ENCODE data around the gene ATG10.
"Not testable (repeated sequence)": the region's sequence is repeated elsewhere in the genome, so short reads cannot be mapped to it uniquely, and the experiment has no call there.

The ATG10 gene

DNA sequence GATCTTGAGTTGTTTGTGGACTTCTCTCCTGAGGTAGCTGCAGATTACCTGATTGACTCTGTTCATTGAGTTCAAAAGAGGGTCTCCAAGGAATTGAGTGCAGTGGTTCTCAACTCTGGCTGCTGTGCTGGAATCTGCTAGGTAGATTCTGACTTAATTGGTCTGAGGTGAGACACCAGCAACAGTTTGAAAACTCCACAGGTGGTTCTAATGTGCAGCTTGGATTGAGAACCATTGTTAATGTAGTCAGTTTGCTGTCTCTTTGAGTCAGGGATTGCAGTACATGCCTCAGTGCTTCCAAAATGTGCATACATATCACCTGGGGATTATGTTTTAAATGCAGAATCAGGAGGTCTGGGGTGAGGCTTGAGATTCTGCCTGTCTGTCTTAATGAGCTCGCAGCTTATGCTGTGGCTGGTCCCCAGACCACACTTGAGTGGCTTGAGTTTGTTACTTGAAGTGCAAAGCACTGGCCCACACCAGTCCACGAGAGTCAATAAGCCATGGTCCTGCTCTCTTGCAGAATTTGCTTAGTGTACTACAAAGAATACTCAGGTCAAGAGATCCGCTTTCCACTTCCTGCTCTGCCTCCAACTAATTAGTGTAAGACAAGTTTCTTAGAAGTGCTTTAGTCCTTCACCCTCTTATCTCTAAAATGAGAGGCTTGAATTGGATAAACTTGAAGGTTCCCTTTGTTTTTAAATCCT lies 82.3 kb downstream of the ATG10 start:
- no peak for DNase-seq (ENCODE audit: low read depth in 3 of 3)

DNA sequence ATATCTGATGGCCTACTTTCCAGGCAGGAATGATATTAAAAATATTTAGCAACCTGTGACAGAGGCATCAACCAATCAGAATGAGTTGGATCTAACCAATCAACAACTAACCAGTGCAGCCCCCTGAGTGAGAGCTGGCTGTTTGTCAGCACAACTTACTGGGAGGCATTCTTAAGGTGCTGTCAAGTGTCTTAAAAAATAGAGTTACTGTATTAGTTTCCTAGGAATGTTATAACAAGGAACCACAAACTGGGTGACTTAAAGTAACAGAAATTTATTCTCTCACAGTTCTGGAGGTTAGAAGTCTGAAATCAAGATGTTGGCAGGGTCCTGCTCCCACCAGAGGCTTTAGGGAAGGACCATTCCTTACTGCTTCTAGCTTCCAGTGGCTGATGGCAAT lies 85.2 kb downstream of the ATG10 start:
- DNase-seq (ENCODE audit: low read depth in 3 of 3), result no peak

- DNase-seq (ENCODE audit: low read depth in 3 of 3), result no peak
These were observed 86.9 kb downstream of the ATG10 start for GRCh38 chr5:82058710-82059109.

GRCh38 chr5:82066791-82067190 lies 95.0 kb downstream of the ATG10 start:
- no peak for DNase-seq (ENCODE audit: low read depth in 3 of 3)

DNA sequence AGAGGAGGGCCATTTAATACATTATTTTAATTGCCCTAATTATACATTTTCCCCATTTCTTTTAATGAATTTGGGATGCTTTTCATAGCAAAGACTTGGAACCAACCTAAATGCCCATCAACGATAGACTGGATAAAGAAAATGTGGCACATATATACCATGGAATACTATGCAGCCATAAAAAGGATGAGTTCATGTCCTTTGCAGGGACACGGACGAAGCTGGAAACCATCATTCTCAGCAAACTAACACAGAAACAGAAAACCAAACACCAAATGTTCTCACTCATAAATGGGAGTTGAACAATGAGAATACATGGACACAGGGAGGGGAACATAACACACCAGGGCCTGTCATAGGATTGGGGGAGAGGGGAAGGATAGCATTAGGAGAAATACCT lies 96.2 kb downstream of the ATG10 start:
- DNase-seq (ENCODE audit: low read depth in 3 of 3), result not testable (repeated sequence)

GRCh38 chr5:82068723-82069122 lies 96.9 kb downstream of the ATG10 start:
- no peak for DNase-seq (ENCODE audit: low read depth in 3 of 3)

DNA sequence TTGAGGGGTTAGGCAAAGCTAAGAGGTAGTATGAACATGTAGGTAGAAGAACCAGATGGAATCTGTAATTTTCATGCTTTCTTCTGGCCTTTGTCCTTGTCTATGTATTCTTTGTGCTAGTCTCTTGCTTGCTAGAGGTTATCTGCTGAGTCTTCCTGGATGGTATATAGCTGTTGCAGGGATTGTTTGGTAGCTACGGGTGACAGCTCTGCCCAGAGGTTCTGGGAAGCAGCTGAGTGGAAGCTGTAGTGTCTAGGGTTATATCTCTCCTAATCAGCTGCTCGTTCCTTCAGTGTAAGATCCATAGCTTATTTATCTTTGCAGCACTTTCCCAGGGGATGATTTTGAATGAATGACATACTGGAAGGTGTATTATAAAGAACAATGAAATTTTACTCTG lies 100.3 kb downstream of the ATG10 start:
- no peak for DNase-seq (ENCODE audit: low read depth in 3 of 3)

GRCh38 chr5:82073179-82073578 lies 101.4 kb downstream of the ATG10 start:
- DNase-seq (ENCODE audit: low read depth in 3 of 3), result no peak

- DNase-seq (ENCODE audit: low read depth in 3 of 3), result no peak
These were observed 103.1 kb downstream of the ATG10 start for GRCh38 chr5:82074950-82075349.

GRCh38 chr5:82077496-82077895 lies 105.7 kb downstream of the ATG10 start:
- DNase-seq (ENCODE audit: low read depth in 3 of 3), result no peak

DNA sequence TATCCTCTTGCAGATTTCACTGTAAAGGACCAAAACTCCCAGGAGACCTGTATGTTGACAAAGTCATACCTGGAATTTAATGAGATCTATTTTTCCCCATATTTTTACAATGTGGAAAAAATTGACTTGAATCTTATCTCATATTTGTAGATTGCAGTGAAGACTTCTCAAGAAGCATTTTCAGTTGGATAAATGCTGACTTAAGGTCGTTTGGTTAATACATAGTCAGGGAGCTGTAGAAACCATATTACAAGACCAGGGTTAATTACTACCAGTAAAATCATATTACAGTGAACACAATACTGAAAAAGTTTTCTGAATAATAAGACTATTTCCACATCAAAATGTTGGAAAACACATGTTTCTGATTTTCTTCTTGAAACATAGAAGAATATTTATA lies 119.8 kb downstream of the ATG10 start:
- DNase-seq (ENCODE audit: low read depth in 3 of 3), result no peak

DNA sequence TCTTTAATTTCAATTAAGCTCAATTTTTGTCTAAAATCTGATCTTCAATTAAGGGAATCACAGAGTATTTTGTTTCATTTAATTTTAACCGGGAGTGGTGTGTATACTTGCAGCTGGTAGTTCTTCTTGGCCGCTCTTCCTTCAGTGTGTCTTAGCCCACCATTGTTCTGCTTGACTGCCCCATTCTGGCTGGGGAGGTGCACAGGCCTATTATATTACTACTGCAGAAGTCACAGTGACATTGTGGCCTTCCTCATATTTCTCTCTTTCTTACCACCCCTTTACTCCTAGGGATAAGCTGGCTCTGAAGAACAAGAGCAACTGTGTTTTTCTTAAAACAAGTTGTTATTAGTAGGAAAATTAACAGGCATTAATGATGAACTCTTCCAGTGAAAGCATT lies 123.7 kb downstream of the ATG10 start:
- DNase-seq (ENCODE audit: low read depth in 3 of 3), result no peak

DNA sequence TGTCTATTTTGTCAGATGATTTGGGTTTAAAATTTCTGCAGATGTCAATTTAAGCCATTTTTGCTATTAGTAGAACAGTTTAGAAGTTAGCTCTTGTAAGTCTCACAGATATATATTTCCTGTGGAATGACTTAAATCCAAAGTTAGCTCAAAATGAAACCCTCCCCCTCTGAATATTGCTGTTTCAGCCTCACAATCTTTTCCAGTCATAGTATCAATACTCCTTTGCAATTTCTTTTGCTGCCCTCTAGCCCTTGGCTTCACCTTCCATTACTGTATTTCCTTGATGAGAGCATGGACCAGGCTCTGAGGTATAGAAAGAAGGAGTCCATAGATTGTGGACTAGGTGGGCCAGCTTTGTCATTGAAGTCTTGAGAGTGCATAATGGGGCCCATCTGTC lies 124.4 kb downstream of the ATG10 start:
- no peak for DNase-seq (ENCODE audit: low read depth in 3 of 3)

DNA sequence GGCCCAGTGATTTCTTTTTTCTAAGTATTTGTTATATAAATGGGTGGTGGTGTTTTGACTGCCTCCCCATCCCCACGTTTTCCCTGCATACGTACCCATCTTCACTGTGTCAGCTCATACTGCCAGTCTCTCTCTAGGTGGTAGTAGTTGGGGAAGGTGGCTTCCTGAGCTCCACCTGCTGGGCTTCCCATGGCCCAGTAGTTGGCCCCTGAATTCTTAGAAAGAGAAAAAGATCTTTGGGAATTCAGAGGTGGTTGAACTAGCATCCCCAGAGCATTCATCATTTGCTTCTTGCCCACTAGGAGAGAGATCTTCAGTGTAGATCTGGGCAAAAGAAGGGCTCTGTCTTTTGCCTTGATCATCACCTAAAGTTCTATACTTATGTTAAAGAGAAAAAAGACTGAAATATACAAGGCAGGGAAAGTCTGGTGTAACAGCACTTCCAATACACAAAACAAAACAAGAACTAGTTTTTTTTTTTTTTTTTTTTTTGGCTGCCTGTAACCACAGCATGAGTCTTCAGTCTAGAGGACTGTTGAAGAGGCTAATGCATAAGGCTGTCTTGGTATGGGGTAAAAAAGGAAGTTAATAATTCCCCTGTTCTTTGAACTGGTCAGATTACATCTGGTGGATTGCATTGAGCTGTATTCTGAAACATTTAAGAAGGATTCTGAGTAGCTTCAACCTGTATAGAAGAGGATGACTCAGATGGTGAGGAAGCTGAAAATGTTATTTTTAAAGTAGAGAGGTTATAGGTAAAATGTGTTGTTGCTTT lies 128.7 kb downstream of the ATG10 start:
- no peak for DNase-seq (ENCODE audit: low read depth in 3 of 3)

DNA sequence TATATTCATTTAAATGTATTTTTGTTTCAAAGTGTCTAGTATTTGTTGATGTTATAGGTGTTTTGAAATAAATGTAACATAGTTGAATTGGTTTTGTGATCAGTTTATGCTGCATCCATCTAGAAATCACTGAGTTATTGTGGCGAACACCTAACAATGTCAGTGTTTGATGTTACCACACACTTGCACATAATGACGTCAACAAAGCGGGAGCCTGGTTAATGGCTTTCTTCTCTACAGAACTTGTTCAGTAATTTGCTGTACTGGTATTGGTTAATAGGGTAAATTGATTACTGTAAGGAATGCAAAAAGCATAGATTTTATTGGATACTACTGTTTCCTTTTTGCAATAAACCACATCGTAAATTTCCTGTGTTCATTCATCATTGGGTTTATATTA lies 133.0 kb downstream of the ATG10 start:
- DNase-seq (ENCODE audit: low read depth in 3 of 3), result no peak

- DNase-seq (ENCODE audit: low read depth in 3 of 3), result no peak
These were observed 133.6 kb downstream of the ATG10 start for GRCh38 chr5:82105457-82105856.

GRCh38 chr5:82106207-82106606 lies 134.4 kb downstream of the ATG10 start:
- DNase-seq (ENCODE audit: low read depth in 3 of 3), result no peak

DNA sequence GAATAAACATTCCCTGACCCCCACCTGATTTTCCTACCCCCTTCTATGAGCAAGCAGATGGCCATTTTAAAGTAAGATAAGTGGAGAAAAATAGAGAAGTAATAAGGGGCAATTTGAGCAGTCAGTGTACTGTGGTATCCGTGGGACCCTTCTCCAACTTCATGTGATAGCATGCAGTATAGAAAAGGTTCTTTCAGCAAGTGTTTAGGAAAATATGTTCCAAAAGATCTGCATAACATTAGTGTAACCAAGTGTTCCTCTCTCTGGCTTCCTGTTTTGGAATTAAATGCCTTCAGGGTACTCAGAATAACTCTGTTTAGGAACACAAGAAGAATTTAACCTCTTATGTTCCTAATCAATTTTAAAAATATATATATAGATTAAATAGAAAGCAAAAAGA lies 134.9 kb downstream of the ATG10 start:
- DNase-seq (ENCODE audit: low read depth in 3 of 3), result no peak

DNA sequence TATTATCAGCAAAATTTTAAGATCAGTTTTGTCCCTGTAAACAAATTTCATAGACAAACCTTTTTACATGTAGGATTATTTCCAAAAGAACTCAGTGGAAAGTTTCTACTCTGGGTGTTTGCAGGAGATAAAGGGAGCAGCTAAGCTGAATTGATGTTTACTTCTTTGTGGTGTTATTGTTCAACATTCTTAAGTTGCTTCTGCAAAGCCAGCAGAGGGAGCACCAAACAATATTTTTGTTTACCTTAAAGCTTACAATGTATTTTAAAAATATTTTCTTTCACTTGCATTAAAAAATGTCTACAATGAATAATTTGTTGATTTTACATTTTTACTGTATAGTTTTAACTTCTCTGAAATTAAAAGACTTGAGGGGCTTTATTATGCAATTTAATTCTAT lies 135.4 kb downstream of the ATG10 start:
- no peak for DNase-seq (ENCODE audit: low read depth in 3 of 3)

DNA sequence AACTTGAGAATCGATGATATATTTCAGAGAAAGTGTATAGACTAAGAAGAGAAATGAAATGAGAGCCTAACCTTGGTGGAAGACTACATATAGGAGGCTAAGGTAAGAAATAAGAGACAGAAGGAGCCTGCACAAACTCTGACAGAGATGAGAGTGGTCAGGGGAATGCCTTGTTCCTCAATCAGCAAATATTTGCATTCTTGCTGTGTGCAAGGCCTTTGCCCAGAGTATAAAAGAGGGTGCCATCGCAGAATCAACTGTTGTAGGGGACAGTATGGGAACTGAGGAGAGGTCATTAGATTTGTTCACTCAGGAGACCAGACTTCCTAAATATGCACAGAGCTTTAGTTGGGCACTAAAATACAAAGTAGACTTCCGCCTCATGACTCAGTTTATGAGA lies 137.2 kb downstream of the ATG10 start:
- DNase-seq (ENCODE audit: low read depth in 3 of 3), result no peak

GRCh38 chr5:82109915-82110314 lies 138.1 kb downstream of the ATG10 start:
- DNase-seq (ENCODE audit: low read depth in 3 of 3), result not testable (repeated sequence)

- no peak for DNase-seq (ENCODE audit: low read depth in 3 of 3)
These were observed 139.4 kb downstream of the ATG10 start for GRCh38 chr5:82111191-82111590.

GRCh38 chr5:82115858-82116257 lies 144.0 kb downstream of the ATG10 start:
- no peak for DNase-seq (ENCODE audit: low read depth in 3 of 3)

DNA sequence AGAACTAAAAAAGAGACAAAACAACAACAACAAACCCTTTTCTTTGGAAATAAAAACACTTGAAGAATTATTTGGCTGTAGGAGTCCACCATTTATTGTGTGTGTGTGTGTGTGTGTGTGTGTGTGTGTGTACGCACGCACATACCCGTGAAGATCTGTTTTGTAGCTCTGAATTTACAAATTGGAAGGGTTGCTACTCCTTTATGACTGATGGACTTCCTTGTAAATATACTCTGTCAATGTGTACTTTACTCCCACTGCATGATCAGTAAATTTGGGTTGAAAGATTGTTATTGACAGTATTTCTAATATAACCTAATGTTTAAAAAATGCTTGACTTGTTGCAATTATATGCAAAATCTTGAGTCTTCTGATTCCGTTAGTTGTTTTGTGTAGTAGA lies 148.1 kb downstream of the ATG10 start:
- no peak for DNase-seq (ENCODE audit: low read depth in 3 of 3)
